Measurements from ENCODE around the gene IL36RN.

DNA sequence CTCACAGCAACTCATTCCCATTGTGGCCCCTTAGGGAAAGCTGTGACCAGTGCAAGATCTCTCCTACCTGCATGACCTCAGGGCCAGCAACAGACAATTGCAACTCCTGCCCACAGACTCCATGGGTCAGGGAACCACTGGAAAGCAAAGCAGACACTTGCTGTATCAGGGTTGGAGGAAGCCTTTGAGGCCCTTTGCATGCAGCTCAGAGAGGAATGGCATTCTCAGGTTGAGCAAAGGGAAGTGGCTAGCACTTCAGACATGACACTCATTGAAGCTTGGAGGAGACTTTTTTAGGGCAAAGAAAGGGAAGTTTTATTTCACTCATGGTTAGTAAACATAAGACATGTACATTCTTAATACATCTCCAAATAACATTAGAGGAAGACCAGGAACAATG is 30.9 kb downstream of the IL36RN start:
- TF ChIP-seq EZH2 (IDR thresholded peaks at IDR 0.05): no peak
- TF ChIP-seq POLR2AphosphoS5 (IDR thresholded peaks at IDR 0.05; ENCODE audit: borderline replicate concordance, low read depth, low read length): no peak

All from SK-N-MC (cell line).